Thoracic aorta (tissue), 2 donors: ENCODE measurements around the gene ATP9A. TPM values are rescaled to one million over a fixed set of nuclear protein-coding genes. Genes with fewer than 3 reads are reported as not detected.
"Not testable (repeated sequence)": the region's sequence is repeated elsewhere in the genome, so short reads cannot be mapped to it uniquely, and the experiment has no call there.

Source experiments
- ATAC-seq: fragments of 150-250 bp; one replicate; pipeline ENCODE4 v1.8.0; 2017; ENCODE audit warnings: low read depth; ENCODE audit not compliant: insufficient number of reproducible peaks, low FRiP score
- DNase-seq: peaks from one replicate; pipeline ENCODE4 v3.0.0-alpha.2; 2020; ENCODE audit warnings: low spot score
- H3K27ac ChIP-seq, 2 donors: fragments of 200-600 bp; sonication (generic); 1 replicate in 1 of 2; 2 replicates in 1 of 2; pipeline ENCODE4 v1.5.1; 2016; ENCODE audit warnings: mild to moderate bottlenecking in 2 of 2, moderate library complexity in 2 of 2
- H3K27me3 ChIP-seq: fragments of 200-600 bp; sonication (generic); replicated peaks from 2 replicates; pipeline ENCODE4 v1.6.0; 2016; ENCODE audit warnings: mild to moderate bottlenecking; ENCODE audit not compliant: insufficient read depth
- H3K36me3 ChIP-seq: fragments of 200-600 bp; sonication (generic); one replicate; pipeline ENCODE4 v1.5.1; 2016
- H3K4me1 ChIP-seq, 2 donors: fragments of 200-600 bp; sonication (generic); 1 replicate in 1 of 2; 2 replicates in 1 of 2; pipeline versions ENCODE4 v1.5.1 to v1.6.0; 2016; ENCODE audit warnings: low read depth in 2 of 2, mild to moderate bottlenecking in 1 of 2; ENCODE audit not compliant: control insufficient read depth in 1 of 2
- H3K4me3 ChIP-seq: fragments of 200-600 bp; sonication (generic); 2 replicates; pipeline ENCODE4 v1.5.1; 2016; ENCODE audit warnings: mild to moderate bottlenecking
- H3K9me3 ChIP-seq: fragments of 200-600 bp; sonication (generic); 2 replicates; pipeline ENCODE4 v1.5.1; 2016
- total RNA-seq, 2 donors: library from RNA; depleted of rRNA; stranded (reverse); fragments of >200 nt; gene quantifications; one replicate each; pipeline versions ENCODE4 v1.1.0 to v1.2.3, GENCODE V29; 2016
- TF ChIP-seq, protein P1 (sequence below): fragments of 200-600 bp; sonication (generic); IDR thresholded peaks from one replicate; pipeline ENCODE4 v1.5.1; 2019; ENCODE audit warnings: antibody characterized with exemption

The ATP9A gene
- total RNA-seq, 2 donors from 2014 or later = 54.4 TPM

GRCh38 chr20:51687108-51687507, 81.1 kb downstream of the ATP9A start:
- Histone ChIP-seq H3K27ac (no peak overlapping the region), H3K4me3 (no peak overlapping the region), H3K36me3 (peaks cover 14% of the 10 kb centered on the region), H3K4me1 (no peaks in the 10 kb centered on the region), H3K27me3 (no peaks in the 10 kb centered on the region), H3K9me3 (no peaks in the 10 kb centered on the region)
- TF ChIP-seq, protein P1, sequence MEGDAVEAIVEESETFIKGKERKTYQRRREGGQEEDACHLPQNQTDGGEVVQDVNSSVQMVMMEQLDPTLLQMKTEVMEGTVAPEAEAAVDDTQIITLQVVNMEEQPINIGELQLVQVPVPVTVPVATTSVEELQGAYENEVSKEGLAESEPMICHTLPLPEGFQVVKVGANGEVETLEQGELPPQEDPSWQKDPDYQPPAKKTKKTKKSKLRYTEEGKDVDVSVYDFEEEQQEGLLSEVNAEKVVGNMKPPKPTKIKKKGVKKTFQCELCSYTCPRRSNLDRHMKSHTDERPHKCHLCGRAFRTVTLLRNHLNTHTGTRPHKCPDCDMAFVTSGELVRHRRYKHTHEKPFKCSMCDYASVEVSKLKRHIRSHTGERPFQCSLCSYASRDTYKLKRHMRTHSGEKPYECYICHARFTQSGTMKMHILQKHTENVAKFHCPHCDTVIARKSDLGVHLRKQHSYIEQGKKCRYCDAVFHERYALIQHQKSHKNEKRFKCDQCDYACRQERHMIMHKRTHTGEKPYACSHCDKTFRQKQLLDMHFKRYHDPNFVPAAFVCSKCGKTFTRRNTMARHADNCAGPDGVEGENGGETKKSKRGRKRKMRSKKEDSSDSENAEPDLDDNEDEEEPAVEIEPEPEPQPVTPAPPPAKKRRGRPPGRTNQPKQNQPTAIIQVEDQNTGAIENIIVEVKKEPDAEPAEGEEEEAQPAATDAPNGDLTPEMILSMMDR = no peak
- DNase-seq (no peak), ATAC-seq (no peak)

- not testable (repeated sequence) for H3K27ac ChIP-seq, DNase-seq, H3K9me3 ChIP-seq, ATAC-seq, H3K4me1 ChIP-seq, H3K4me3 ChIP-seq, H3K27me3 ChIP-seq
- peaks cover 12% of the 10 kb centered on the region for H3K36me3 ChIP-seq
These were observed 82.7 kb downstream of the ATP9A start for GRCh38 chr20:51685494-51685893.

- H3K27me3 ChIP-seq = no peaks in the 10 kb centered on the region
- TF ChIP-seq, protein P1 = no peak
- no peak overlapping the region for H3K27ac ChIP-seq
- H3K4me3 ChIP-seq = no peak overlapping the region
- peaks cover 4% of the 10 kb centered on the region for H3K36me3 ChIP-seq
- H3K9me3 ChIP-seq = no peaks in the 10 kb centered on the region
- ATAC-seq (no peak), DNase-seq (no peak)
- peaks cover 0 to 7% of the 10 kb centered on the region in 2 donors for H3K4me1 ChIP-seq
These were observed 88.0 kb downstream of the ATP9A start for GRCh38 chr20:51680067-51680749.

GRCh38 chr20:51679254-51679921, 88.8 kb downstream of the ATP9A start:
- H3K27me3 ChIP-seq = no peaks in the 10 kb centered on the region
- ATAC-seq = no peak
- no peak overlapping the region for H3K27ac ChIP-seq
- H3K4me3 ChIP-seq = no peak overlapping the region
- TF ChIP-seq, protein P1 = no peak
- H3K4me1 ChIP-seq = peaks cover 0 to 7% of the 10 kb centered on the region in 2 donors
- H3K9me3 ChIP-seq = no peaks in the 10 kb centered on the region
- DNase-seq = no peak
- H3K36me3 ChIP-seq = peaks cover 7% of the 10 kb centered on the region

- Histone ChIP-seq H3K36me3 (peaks cover 19% of the 10 kb centered on the region), H3K9me3 (no peaks in the 10 kb centered on the region), H3K4me1 (peaks cover 0 to 7% of the 10 kb centered on the region in 2 donors), H3K27me3 (no peaks in the 10 kb centered on the region), H3K4me3 (no peak overlapping the region), H3K27ac (no peak overlapping the region)
- DNase-seq (no peak), ATAC-seq (no peak)
- TF ChIP-seq, protein P1 = no peak
These were observed 90.0 kb downstream of the ATP9A start for GRCh38 chr20:51678026-51678697.
